Omental fat pad (tissue), 4 donors: ENCODE measurements around the gene RNF115. TPM values are rescaled to one million over a fixed set of nuclear protein-coding genes. Genes with fewer than 3 reads are reported as not detected.

Experiments used
- ATAC-seq: fragments of 150-250 bp; one replicate; pipeline ENCODE4 v1.9.1; 2016; ENCODE audit warnings: mild to moderate bottlenecking, moderate library complexity; ENCODE audit not compliant: low FRiP score
- DNase-seq: peaks from one replicate; pipeline ENCODE4 v3.0.0-alpha.2; 2019; ENCODE audit warnings: low spot score
- total RNA-seq, 4 donors: library from RNA; depleted of rRNA; stranded (reverse); fragments of >200 nt; gene quantifications; one replicate each; pipeline ENCODE4 v1.1.0, GENCODE V29; 2016
- TF ChIP-seq, protein P1 (sequence below), 3 donors: fragments of 450-650 bp; IDR thresholded peaks; one replicate each; pipeline ENCODE4 v1.5.1; 2016 to 2017; ENCODE audit warnings: antibody characterized with exemption in 3 of 3, mild to moderate bottlenecking in 3 of 3, moderate library complexity in 2 of 3

Gene RNF115
- total RNA-seq, 4 donors from 2014 or later, result 12.3 to 41.3 (median 14.3) TPM

DNA sequence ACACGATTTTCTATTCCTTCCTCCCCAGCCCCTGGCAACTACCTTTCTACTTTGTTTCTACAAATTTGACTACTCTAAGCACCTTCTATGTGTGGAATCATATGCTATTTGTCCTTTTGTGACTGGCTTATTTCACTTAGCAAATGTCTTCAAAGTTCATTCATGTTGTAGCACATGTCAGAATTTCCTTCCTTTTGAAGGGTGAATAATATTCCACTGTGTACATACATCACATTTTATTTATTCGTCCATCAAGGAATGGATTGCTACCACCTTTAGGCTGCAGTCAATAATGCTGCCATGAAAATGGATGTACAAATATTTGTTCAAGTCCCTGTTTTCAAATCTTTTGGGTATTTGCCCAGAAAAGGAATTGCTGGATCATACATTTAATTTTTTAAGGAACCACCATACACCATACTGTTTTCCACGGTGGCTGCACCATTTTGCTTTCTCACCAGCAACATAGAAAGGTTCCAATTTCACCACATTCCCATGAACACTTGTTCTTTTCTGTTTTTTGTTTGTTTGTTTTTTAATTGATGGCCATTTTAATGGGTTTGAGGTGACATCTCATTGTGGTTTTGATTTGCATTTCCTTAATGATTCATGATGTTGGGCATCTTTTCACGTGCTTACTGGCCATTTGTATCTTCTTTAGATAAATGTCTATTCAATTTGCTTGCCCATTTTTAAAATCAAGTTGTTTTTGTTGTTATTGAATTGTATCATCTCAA, 113.4 kb downstream of the RNF115 start:
- no peak for ATAC-seq
- no peak for DNase-seq
- TF ChIP-seq, protein P1, sequence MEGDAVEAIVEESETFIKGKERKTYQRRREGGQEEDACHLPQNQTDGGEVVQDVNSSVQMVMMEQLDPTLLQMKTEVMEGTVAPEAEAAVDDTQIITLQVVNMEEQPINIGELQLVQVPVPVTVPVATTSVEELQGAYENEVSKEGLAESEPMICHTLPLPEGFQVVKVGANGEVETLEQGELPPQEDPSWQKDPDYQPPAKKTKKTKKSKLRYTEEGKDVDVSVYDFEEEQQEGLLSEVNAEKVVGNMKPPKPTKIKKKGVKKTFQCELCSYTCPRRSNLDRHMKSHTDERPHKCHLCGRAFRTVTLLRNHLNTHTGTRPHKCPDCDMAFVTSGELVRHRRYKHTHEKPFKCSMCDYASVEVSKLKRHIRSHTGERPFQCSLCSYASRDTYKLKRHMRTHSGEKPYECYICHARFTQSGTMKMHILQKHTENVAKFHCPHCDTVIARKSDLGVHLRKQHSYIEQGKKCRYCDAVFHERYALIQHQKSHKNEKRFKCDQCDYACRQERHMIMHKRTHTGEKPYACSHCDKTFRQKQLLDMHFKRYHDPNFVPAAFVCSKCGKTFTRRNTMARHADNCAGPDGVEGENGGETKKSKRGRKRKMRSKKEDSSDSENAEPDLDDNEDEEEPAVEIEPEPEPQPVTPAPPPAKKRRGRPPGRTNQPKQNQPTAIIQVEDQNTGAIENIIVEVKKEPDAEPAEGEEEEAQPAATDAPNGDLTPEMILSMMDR (IDR thresholded peaks at IDR 0.05), result no peak

DNA sequence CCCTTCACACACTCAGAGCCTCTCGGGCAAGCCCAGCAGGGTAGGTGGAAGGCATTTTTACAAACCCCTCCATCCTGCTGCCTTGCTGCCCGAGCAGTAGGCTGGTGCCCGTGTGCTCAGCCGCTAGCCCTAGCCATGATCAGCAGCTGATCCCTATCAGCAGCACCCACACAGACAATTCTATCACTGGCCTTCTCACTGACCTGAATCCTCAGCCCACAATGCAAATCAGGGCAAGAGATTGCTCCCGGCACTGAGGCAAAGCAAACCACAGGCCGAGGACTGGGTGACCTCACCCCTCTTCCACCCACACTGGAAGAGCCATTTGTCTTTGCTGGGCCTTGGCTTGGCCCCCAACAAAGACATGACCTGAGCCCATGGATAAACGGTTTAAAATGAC, 115.8 kb downstream of the RNF115 start:
- DNase-seq (no peak), ATAC-seq (no peak)
- TF ChIP-seq, protein P1 (IDR thresholded peaks at IDR 0.05), result no peak

DNA sequence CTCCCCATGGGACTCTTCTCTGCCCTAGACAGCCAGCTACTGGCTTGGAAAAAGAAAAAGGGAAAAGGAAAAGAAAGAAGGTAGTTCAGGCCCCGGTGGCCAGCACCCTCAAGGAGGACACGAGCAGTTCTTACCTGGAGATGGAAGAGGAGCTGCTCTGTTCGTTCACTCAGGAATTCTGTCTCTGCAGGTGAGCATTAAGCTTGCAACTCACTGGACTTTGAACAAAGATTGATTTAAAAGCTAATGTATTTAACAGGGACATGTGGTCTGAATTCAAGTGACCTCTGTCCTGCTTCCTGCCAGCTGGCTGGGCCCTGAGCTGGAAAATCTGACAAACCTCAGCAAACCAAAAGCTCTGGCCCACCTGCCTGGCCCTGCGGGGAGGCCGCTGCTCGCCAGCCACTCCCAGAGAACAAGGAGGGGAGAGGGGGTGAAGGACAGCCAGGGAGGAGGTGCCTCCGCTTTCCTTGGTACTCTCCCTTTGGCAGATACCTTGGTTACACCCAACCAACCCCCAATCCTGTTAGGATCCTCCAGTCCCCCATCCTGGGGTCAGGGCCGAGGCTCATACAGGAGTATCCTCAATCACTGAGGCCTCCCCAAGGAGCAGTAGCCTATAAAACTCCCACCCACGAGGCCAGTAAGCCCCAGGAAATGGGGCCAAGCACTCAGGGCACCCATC, 116.6 kb downstream of the RNF115 start, which contains the start of gene PDZK1:
PDZK1 (minus strand) TSS at position 186 of the 685 bp plus-strand sequence. CDS start 19,347 bp downstream, outside the sequence.
- TF ChIP-seq, protein P1 (IDR thresholded peaks at IDR 0.05), result no peak
- ATAC-seq, result no peak
- no peak for DNase-seq

DNA sequence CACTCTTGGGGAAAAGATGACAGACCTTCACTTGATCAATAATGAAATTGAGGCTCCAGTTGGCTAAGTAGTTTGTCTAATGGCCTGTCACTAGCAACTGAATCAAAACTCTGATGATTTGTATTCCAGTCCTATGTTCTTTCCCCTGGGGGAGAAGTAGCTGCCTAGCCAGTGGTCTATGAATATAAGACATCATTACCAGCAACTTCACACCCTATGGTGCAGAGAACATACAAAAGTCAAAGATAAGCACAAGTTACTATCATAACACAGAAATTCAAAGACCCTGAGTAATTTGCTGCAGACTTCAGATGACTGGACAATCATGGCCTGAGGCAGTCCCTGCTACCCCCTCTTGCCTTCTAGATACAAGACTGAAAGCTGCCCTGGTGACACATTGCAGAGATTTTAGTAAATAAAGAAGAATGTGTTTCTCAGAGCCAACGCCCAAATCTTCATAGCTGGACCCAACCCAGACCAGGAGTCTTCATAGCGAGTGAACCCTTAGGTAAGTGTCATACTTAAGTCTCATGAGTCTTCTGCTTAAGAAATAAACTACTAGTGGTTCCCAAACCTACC, 117.7 kb downstream of the RNF115 start:
- no peak for DNase-seq
- TF ChIP-seq, protein P1 (IDR thresholded peaks at IDR 0.05), result no peak
- no peak for ATAC-seq

DNA sequence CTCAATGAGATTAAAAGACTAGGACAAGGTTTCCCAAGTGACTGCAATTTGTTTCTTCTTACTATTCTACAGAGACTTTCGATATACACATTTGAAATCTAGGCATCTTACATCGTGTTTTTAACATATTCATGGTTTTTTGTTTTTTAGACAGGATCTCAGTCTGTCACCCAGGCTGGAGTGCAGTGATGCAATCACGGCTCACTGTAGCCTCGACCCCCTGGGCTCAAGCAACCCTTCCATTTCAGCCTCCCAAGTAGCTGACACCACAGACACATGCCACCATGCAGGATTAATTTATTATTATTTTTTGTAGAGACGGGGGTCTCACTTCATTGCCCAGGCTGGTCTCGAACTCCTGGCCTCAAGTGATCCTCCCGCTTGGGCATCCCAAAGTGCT, 118.3 kb downstream of the RNF115 start:
- TF ChIP-seq, protein P1 (IDR thresholded peaks at IDR 0.05), result no peak
- DNase-seq (no peak), ATAC-seq (no peak)

DNA sequence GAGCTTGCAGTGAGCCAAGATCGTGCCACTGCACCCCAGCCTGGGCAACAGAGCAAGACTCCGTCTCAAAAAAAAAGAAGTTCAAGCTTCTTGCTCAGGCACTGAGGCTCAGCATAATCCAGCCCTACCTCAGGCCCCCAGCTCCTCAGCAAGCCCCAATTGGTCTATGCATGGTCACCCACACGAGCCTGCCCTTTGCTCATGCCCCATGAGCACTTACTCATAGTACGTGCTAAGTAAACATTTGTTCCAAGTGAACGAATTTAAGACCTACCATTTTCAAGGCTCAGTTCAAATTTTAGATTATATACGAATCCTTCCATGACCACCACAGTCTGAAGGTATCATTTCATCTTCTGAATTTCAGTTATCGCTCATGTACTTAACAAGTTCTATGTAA, 121.1 kb downstream of the RNF115 start:
- TF ChIP-seq, protein P1 (IDR thresholded peaks at IDR 0.05), result no peak
- ATAC-seq, result no peak
- no peak for DNase-seq
